Parathyroid adenoma (tissue), 2 donors: ENCODE measurements around the gene LCMT1.
"Not testable (repeated sequence)": the region's sequence is repeated elsewhere in the genome, so short reads cannot be mapped to it uniquely, and the experiment has no call there.

Source experiments
- H2AFZ ChIP-seq: fragments of 300-600 bp; sonication (generic); one replicate; pipeline ENCODE4 v1.7.0; 2017; ENCODE audit warnings: antibody characterized with exemption, mild to moderate bottlenecking
- H3K27ac ChIP-seq: fragments of 300-600 bp; sonication (generic); one replicate; pipeline ENCODE4 v1.7.0; 2017
- H3K27me3 ChIP-seq: fragments of 300-600 bp; sonication (generic); one replicate; pipeline ENCODE4 v1.7.0; 2017; ENCODE audit warnings: low read length; ENCODE audit not compliant: control insufficient read depth, insufficient read depth
- H3K36me3 ChIP-seq: fragments of 300-600 bp; sonication (generic); one replicate; pipeline ENCODE4 v1.7.0; 2017; ENCODE audit warnings: low read length; ENCODE audit not compliant: control insufficient read depth, insufficient read depth
- H3K4me1 ChIP-seq: fragments of 300-600 bp; sonication (generic); one replicate; pipeline ENCODE4 v1.7.0; 2017; ENCODE audit warnings: control low read depth
- H3K4me2 ChIP-seq: fragments of 300-600 bp; sonication (generic); one replicate; pipeline ENCODE4 v1.7.0; 2017; ENCODE audit warnings: low read length
- H3K4me3 ChIP-seq: fragments of 300-600 bp; sonication (generic); one replicate; pipeline ENCODE4 v1.7.0; 2017; ENCODE audit warnings: low read depth, low read length
- H3K79me2 ChIP-seq: fragments of 300-600 bp; sonication (generic); one replicate; pipeline ENCODE4 v1.7.0; 2017; ENCODE audit warnings: control low read depth
- H3K9ac ChIP-seq: fragments of 300-600 bp; sonication (generic); one replicate; pipeline ENCODE4 v1.7.0; 2017; ENCODE audit warnings: mild to moderate bottlenecking
- H3K9me3 ChIP-seq: fragments of 300-600 bp; sonication (generic); one replicate; pipeline ENCODE4 v1.7.0; 2017; ENCODE audit warnings: low read length; ENCODE audit not compliant: control insufficient read depth
- CTCF ChIP-seq: fragments of 300-600 bp; sonication (generic); IDR thresholded peaks from one replicate; pipeline ENCODE4 v1.7.0; 2017; ENCODE audit warnings: antibody characterized with exemption, mild to moderate bottlenecking
- donor health status: primary hyperparathyroidism.

Gene LCMT1

DNA sequence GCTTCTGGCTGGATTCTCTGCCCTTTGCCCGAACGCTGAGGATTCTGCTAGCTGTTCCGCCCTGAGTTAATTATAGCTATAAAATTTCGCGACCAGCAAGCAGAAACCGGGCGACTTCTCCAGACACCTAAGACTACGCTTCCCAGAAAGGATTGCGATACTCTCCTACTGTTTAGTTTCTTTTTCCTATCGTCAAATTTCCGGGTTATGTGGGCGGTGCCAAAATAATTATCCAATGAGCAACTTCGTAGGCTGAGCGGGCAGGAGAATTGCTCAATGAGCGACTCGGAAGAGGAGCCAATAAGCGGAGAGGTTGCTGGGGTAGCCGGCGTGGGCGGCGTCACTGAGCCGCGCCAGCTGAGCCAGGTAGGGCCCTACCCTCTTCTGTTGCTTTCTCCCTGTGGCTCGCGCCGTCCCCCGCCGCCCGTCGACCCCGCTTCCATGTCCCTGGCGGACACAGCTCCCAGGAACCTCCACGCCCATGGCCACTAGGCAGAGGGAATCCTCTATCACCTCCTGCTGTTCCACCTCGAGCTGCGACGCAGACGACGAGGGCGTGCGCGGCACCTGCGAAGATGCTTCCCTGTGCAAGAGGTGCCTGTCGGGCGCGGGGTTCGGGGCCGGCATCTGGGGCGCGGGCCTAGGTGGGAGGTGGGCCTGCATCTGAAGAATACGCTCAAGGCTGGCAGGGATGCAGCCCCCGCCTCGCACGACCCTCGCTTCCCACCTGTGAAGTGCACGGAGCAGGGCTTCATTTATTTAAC is at the start of gene LCMT1:
Gene LCMT1 (plus strand): TSS at position 340 of the 764 bp plus-strand sequence. CDS start 142 bp downstream, at position 482.
- Histone ChIP-seq H3K9ac (peak within 1 kb of the TSS; percentile 85), H3K9me3 (no peaks in the 10 kb centered on the region), H3K27me3 (no peaks in the 10 kb centered on the region), H3K4me2 (peak within 1 kb of the TSS; percentile 78), H3K27ac (peak within 1 kb of the TSS; percentile 60), H2AFZ (peak within 1 kb of the TSS; percentile 96), H3K36me3 (no peaks in the 10 kb centered on the region), H3K79me2 (peaks cover 40% of the 10 kb centered on the region), H3K4me1 (peaks cover 5% of the 10 kb centered on the region), H3K4me3 (peak within 1 kb of the TSS; percentile 67)
- TF ChIP-seq CTCF = no peak

GRCh38 chr16:25063102-25063501 is 48.4 kb upstream of the LCMT1 start:
- Histone ChIP-seq H3K9ac (no peak overlapping the region), H3K9me3 (no peaks in the 10 kb centered on the region), H2AFZ (no peak overlapping the region), H3K36me3 (no peaks in the 10 kb centered on the region), H3K27ac (no peak overlapping the region), H3K4me3 (no peak overlapping the region), H3K4me1 (peaks cover 2% of the 10 kb centered on the region), H3K4me2 (no peak overlapping the region), H3K79me2 (no peaks in the 10 kb centered on the region), H3K27me3 (no peaks in the 10 kb centered on the region)
- TF ChIP-seq CTCF = no peak

GRCh38 chr16:25063865-25064264 is 47.7 kb upstream of the LCMT1 start:
- no peak overlapping the region for H3K4me3 ChIP-seq
- H3K27ac ChIP-seq = no peak overlapping the region
- no peak for TF ChIP-seq CTCF

DNA sequence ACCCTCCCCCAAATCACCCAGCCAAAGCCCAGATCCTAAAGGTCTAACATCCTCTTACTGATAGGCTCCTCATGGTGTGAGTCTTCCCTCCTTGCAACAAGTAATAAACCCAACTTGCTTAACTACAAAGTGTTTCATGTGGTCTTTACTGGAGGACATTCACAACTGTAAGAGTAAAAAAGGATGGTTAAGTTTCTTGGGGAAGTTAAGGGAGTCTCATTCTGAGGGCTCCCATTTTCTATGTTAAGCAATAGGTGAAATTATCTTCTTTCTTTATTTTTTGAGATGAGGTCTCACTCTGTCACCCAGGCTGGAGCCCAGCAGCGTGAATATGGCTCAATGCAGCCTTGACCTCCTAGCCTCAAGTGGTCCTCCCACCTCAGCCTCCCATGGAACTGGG is 47.3 kb upstream of the LCMT1 start:
- H3K27me3 ChIP-seq = not testable (repeated sequence)

More at GRCh38 chr16:25063865-25064264, 47.7 kb upstream of the LCMT1 start:
- Histone ChIP-seq H3K4me2 (no peak overlapping the region), H3K4me1 (peaks cover 2% of the 10 kb centered on the region), H3K79me2 (no peaks in the 10 kb centered on the region), H3K36me3 (no peaks in the 10 kb centered on the region), H2AFZ (no peak overlapping the region), H3K9me3 (no peaks in the 10 kb centered on the region), H3K9ac (no peak overlapping the region), H3K27me3 (no peaks in the 10 kb centered on the region)

DNA sequence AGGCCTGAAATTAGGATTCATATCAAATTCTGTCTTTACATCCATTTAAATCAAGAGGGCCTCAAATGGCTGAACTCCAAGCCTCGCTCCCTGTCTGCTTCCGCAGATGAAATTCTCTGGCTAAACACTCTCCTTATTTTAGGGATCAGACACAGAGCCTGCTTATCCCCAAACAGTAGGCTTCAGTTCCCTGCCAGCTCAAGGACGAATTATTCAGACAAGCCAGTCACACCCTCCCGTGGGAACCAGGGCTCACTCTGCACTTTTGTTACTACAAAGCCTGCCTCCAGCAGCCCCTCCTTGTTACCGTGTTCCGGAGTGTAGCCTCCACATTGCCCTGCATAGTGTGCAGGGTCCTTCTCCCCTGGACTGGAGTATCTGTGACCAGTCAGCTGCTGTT is 46.6 kb upstream of the LCMT1 start:
- Histone ChIP-seq H3K4me1 (peaks cover 2% of the 10 kb centered on the region), H3K4me3 (no peak overlapping the region), H3K4me2 (no peak overlapping the region), H3K9ac (no peak overlapping the region), H3K9me3 (no peaks in the 10 kb centered on the region), H3K27me3 (no peaks in the 10 kb centered on the region), H3K27ac (no peak overlapping the region), H3K36me3 (no peaks in the 10 kb centered on the region), H2AFZ (no peak overlapping the region), H3K79me2 (no peaks in the 10 kb centered on the region)
- TF ChIP-seq CTCF = no peak

More for the DNA sequence above, 47.3 kb upstream of the LCMT1 start:
- not testable (repeated sequence) for H3K36me3 ChIP-seq, H2AFZ ChIP-seq, H3K9ac ChIP-seq, H3K9me3 ChIP-seq, H3K4me3 ChIP-seq, H3K4me1 ChIP-seq, H3K4me2 ChIP-seq, H3K27ac ChIP-seq, H3K79me2 ChIP-seq
